ENCODE measurements around the gene CRY1.
"Not testable (repeated sequence)": the region's sequence is repeated elsewhere in the genome, so short reads cannot be mapped to it uniquely, and the experiment has no call there.

Gene CRY1

DNA sequence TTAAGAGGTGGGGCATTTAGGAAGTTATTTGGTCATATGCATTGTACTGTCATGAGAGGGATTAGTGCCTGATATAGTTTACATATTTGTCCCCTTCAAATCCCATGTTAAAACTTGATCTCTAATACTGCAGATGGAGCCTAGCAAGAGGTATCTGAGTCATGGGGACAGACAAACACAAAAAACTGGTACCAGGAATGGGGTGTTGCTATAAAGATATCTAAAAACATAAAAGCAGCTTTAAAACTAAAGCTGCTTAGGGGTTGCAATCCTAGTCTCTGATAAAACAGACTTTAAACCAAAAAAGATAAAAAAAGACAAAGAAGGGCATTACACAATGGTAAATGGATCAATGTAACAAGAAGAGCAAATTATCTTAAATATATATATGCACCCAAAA lies 11.6 kb downstream of the CRY1 start:
- no peak overlapping the region for H3K4me2 ChIP-seq (ENCODE audit: low read length)

DNA sequence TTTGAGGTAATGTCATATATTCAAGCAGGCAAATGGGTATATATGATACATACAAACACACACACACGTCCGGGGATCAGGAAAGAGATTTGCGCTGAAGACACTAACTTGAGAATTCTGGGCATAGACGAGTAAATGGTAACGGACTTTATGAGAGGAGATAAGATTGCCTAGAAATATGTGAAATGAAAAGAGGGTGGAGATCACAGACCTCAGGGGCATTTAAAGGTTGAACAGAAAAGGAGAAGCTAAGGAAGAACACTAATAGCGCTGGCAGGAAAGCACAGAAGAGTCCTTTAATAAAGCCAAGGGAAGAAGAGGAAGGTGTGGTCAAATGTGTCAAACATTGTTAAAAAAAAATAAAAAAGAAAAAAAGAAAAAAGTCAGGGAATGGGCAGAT lies 13.1 kb downstream of the CRY1 start:
- H3K9ac ChIP-seq = no peak overlapping the region
- H3K4me3 ChIP-seq (ENCODE audit: low read depth, low read length) = no peak overlapping the region
- H3K9me3 ChIP-seq (ENCODE audit: control insufficient read depth, low read length) = no peaks in the 10 kb centered on the region
- no peaks in the 10 kb centered on the region for H3K36me3 ChIP-seq (ENCODE audit: control insufficient read depth, insufficient read depth, low read length)
- H3K4me1 ChIP-seq = no peaks in the 10 kb centered on the region
- H3K79me2 ChIP-seq = peaks cover 8% of the 10 kb centered on the region
- H2AFZ ChIP-seq = no peak overlapping the region
- TF ChIP-seq, protein P1, sequence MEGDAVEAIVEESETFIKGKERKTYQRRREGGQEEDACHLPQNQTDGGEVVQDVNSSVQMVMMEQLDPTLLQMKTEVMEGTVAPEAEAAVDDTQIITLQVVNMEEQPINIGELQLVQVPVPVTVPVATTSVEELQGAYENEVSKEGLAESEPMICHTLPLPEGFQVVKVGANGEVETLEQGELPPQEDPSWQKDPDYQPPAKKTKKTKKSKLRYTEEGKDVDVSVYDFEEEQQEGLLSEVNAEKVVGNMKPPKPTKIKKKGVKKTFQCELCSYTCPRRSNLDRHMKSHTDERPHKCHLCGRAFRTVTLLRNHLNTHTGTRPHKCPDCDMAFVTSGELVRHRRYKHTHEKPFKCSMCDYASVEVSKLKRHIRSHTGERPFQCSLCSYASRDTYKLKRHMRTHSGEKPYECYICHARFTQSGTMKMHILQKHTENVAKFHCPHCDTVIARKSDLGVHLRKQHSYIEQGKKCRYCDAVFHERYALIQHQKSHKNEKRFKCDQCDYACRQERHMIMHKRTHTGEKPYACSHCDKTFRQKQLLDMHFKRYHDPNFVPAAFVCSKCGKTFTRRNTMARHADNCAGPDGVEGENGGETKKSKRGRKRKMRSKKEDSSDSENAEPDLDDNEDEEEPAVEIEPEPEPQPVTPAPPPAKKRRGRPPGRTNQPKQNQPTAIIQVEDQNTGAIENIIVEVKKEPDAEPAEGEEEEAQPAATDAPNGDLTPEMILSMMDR (IDR thresholded peaks at IDR 0.05) = no peak
- no peak overlapping the region for H3K4me2 ChIP-seq (ENCODE audit: low read length)
- H3K27me3 ChIP-seq (ENCODE audit: control insufficient read depth, insufficient read depth, low read length) = no peaks in the 10 kb centered on the region
- no peak overlapping the region for H3K27ac ChIP-seq

More for the DNA sequence above, 11.6 kb downstream of the CRY1 start:
- H3K27ac ChIP-seq = no peak overlapping the region
- H3K36me3 ChIP-seq (ENCODE audit: control insufficient read depth, insufficient read depth, low read length) = no peaks in the 10 kb centered on the region
- H3K79me2 ChIP-seq = peaks cover 15% of the 10 kb centered on the region
- no peak overlapping the region for H3K9ac ChIP-seq
- no peaks in the 10 kb centered on the region for H3K4me1 ChIP-seq
- H2AFZ ChIP-seq = no peak overlapping the region
- H3K9me3 ChIP-seq (ENCODE audit: control insufficient read depth, low read length) = no peaks in the 10 kb centered on the region
- TF ChIP-seq, protein P1 (IDR thresholded peaks at IDR 0.05) = no peak
- no peaks in the 10 kb centered on the region for H3K27me3 ChIP-seq (ENCODE audit: control insufficient read depth, insufficient read depth, low read length)
- no peak overlapping the region for H3K4me3 ChIP-seq (ENCODE audit: low read depth, low read length)

DNA sequence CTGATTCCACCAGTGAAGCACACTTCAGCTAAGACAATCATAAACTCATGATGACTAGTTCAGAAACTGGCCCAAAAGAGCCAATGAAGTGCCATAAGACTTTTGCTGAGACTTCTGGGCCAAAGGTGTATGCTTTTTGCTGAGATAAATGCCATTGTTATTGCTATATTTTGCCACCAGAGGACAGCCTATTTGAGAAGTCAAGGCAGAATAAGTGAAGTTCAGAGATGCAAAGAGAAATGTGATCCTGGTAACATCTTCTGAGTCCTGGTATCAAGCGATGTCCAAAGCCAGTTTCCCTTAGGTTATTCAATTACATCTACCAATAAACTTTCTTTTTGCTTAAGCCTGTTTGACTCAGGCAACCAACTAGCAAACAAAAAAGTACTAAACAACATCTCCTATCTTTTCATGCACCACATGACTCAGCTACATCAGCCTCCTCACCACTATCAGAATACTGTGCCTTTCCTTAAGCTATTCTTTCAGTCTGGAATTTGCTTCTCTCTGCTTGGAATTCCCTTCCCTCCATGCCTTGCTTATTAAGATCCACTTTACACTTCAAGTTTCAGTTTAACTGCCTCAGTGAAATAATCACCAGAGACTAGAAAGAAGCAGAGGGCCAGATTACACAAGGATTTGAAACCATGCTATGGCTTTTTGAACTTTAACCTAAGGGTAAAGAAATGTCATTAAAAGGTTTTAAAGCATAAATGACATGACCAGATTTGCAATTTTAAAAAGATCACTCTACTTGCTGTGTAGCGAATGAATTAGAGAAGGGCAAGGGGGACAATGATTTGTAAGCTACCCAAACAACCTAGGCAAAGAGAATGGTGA lies 14.0 kb downstream of the CRY1 start:
- no peaks in the 10 kb centered on the region for H3K27me3 ChIP-seq (ENCODE audit: control insufficient read depth, insufficient read depth, low read length)
- no peak overlapping the region for H3K27ac ChIP-seq
- no peaks in the 10 kb centered on the region for H3K4me1 ChIP-seq
- H3K36me3 ChIP-seq (ENCODE audit: control insufficient read depth, insufficient read depth, low read length) = no peaks in the 10 kb centered on the region
- H3K9me3 ChIP-seq (ENCODE audit: control insufficient read depth, low read length) = no peaks in the 10 kb centered on the region
- no peak overlapping the region for H3K9ac ChIP-seq
- TF ChIP-seq, protein P1 (IDR thresholded peaks at IDR 0.05) = peak; percentile 40
- no peak overlapping the region for H2AFZ ChIP-seq
- no peak overlapping the region for H3K4me2 ChIP-seq (ENCODE audit: low read length)
- peaks cover 7% of the 10 kb centered on the region for H3K79me2 ChIP-seq
- H3K4me3 ChIP-seq (ENCODE audit: low read depth, low read length) = no peak overlapping the region

DNA sequence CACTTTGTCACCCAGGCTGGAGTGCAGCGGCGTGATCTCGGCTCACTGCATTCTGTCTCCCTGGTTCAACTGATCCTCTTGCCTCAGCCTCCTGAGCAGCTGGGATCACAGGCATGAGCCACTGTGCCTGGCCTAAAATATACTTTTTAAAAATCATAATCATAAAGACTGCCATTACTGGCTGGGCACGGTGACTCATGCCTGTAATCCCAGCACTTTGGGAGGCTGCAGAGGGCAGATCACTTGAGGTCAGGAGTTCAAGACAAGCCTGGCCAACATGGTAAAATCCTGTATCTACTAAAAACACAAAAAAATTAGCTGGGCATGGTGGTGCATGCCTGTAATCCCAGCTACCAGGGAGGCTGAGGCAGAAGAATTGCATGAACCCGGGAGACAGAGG lies 20.1 kb downstream of the CRY1 start:
- H3K9ac ChIP-seq; H3K4me3 ChIP-seq (ENCODE audit: low read depth, low read length): not testable (repeated sequence)

GRCh38 chr12:107066691-107067090 lies 26.7 kb downstream of the CRY1 start:
- Histone ChIP-seq H3K79me2 (no peaks in the 10 kb centered on the region), H3K4me3 (ENCODE audit: low read depth, low read length) (no peak overlapping the region), H3K27ac (no peak overlapping the region), H2AFZ (no peak overlapping the region), H3K27me3 (ENCODE audit: control insufficient read depth, insufficient read depth, low read length) (no peaks in the 10 kb centered on the region), H3K36me3 (ENCODE audit: control insufficient read depth, insufficient read depth, low read length) (no peaks in the 10 kb centered on the region), H3K9ac (no peak overlapping the region), H3K4me2 (ENCODE audit: low read length) (no peak overlapping the region), H3K9me3 (ENCODE audit: control insufficient read depth, low read length) (no peaks in the 10 kb centered on the region), H3K4me1 (no peaks in the 10 kb centered on the region)
- TF ChIP-seq, protein P1 (IDR thresholded peaks at IDR 0.05) = no peak

More for the DNA sequence above, 20.1 kb downstream of the CRY1 start:
- not testable (repeated sequence) for H2AFZ ChIP-seq; H3K4me2 ChIP-seq (ENCODE audit: low read length); H3K4me1 ChIP-seq; H3K27me3 ChIP-seq (ENCODE audit: control insufficient read depth, insufficient read depth, low read length); H3K79me2 ChIP-seq; H3K36me3 ChIP-seq (ENCODE audit: control insufficient read depth, insufficient read depth, low read length); H3K27ac ChIP-seq; H3K9me3 ChIP-seq (ENCODE audit: control insufficient read depth, low read length)
